HEK293 (cell line): ENCODE measurements around the gene CMTM8.

ENCODE experiments used
- CTCF ChIA-PET: fragments of 350-600 bp; formaldehyde crosslinking; extraction: SDS; loops from one replicate; lab custom pipeline; 2021; ENCODE audit warnings: antibody characterized with exemption; lab: Yijun Ruan, JAX
- POLR2A ChIA-PET: fragments of 300-600 bp; formaldehyde crosslinking; extraction: SDS; loops from one replicate; lab custom pipeline; 2020; ENCODE audit warnings: antibody characterized with exemption, inconsistent platforms; lab: Yijun Ruan, JAX
- H3K27ac ChIP-seq: fragments of 200-500 bp; sonication (Bioruptor generic); 2 replicates; pipeline ENCODE4 v1.5.1; 2014; ENCODE audit warnings: low read depth, low read length, control low read depth, inconsistent platforms; ENCODE audit errors: extremely low read depth
- H3K36me3 ChIP-seq, 2 experiments: fragments of 200-500 bp in 1 of 2; sonication (Bioruptor generic) in 1 of 2; 1 replicate in 1 of 2; 2 replicates in 1 of 2; pipeline ENCODE4 v1.5.1; 2014 to 2017; ENCODE audit warnings: inconsistent platforms in 2 of 2, low read length in 2 of 2; ENCODE audit not compliant: control insufficient read depth in 2 of 2, insufficient read depth in 1 of 2
- H3K4me1 ChIP-seq: fragments of 200-500 bp; sonication (Bioruptor generic); 2 replicates; pipeline ENCODE4 v1.5.1; 2014; ENCODE audit warnings: mild to moderate bottlenecking, low read length, inconsistent platforms; ENCODE audit not compliant: control insufficient read depth, insufficient read depth
- H3K4me3 ChIP-seq: 2 replicates; pipeline ENCODE4 v1.5.1; 2011; ENCODE audit warnings: low read depth, mild to moderate bottlenecking, control low read depth, low read length, moderate library complexity
- H3K9me3 ChIP-seq: fragments of 200-500 bp; sonication (Bioruptor generic); 2 replicates; pipeline ENCODE4 v1.5.1; 2014; ENCODE audit warnings: low read depth, low read length, inconsistent platforms; ENCODE audit not compliant: control insufficient read depth, insufficient read depth
- AEBP2 ChIP-seq: fragments of 450-650 bp; formaldehyde crosslinking; IDR thresholded peaks from 2 replicates; pipeline ENCODE4 v1.5.1; 2016; ENCODE audit warnings: missing biosample characterization, missing genetic modification characterization, borderline replicate concordance
- GLIS2 ChIP-seq: fragments of 450-650 bp; formaldehyde crosslinking; IDR thresholded peaks from 2 replicates; pipeline ENCODE4 v1.5.1; 2016; ENCODE audit warnings: missing biosample characterization, missing genetic modification characterization
- INSM2 ChIP-seq: fragments of 450-650 bp; formaldehyde crosslinking; IDR thresholded peaks from 2 replicates; pipeline ENCODE4 v1.5.1; 2016; ENCODE audit warnings: missing biosample characterization, missing genetic modification characterization
- MYNN ChIP-seq: fragments of 450-650 bp; formaldehyde crosslinking; IDR thresholded peaks from 2 replicates; pipeline ENCODE4 v1.5.1; 2016; ENCODE audit warnings: missing biosample characterization, missing genetic modification characterization, borderline replicate concordance
- MZF1 ChIP-seq: fragments of 450-650 bp; formaldehyde crosslinking; IDR thresholded peaks from 2 replicates; pipeline ENCODE4 v1.5.1; 2017; ENCODE audit warnings: missing biosample characterization, missing genetic modification characterization, borderline replicate concordance
- OSR2 ChIP-seq: fragments of 450-650 bp; formaldehyde crosslinking; IDR thresholded peaks from 2 replicates; pipeline ENCODE4 v1.5.1; 2016; ENCODE audit warnings: missing biosample characterization, missing genetic modification characterization
- OVOL3 ChIP-seq: fragments of 450-650 bp; formaldehyde crosslinking; IDR thresholded peaks from 2 replicates; pipeline ENCODE4 v1.5.1; 2016; ENCODE audit warnings: missing biosample characterization, missing genetic modification characterization
- REPIN1 ChIP-seq: fragments of 450-650 bp; formaldehyde crosslinking; IDR thresholded peaks from 2 replicates; pipeline ENCODE4 v1.5.1; 2017; ENCODE audit warnings: missing biosample characterization, missing genetic modification characterization, low read depth
- SETDB1 ChIP-seq: IDR thresholded peaks from one replicate; pipeline ENCODE4 v1.6.1; 2017; ENCODE audit warnings: mild to moderate bottlenecking, low read length, moderate library complexity, mixed read lengths; ENCODE audit not compliant: insufficient read length
- TSHZ1 ChIP-seq: fragments of 450-650 bp; formaldehyde crosslinking; IDR thresholded peaks from 2 replicates; pipeline ENCODE4 v1.5.1; 2016; ENCODE audit warnings: missing biosample characterization, missing genetic modification characterization, borderline replicate concordance
- WT1 ChIP-seq: fragments of 450-650 bp; formaldehyde crosslinking; IDR thresholded peaks from 2 replicates; pipeline ENCODE4 v1.5.1; 2016; ENCODE audit warnings: missing biosample characterization, missing genetic modification characterization
- ZBTB49 ChIP-seq: fragments of 450-650 bp; formaldehyde crosslinking; IDR thresholded peaks from 2 replicates; pipeline ENCODE4 v1.5.1; 2016; ENCODE audit warnings: missing biosample characterization, missing genetic modification characterization, low read depth
- ZNF112 ChIP-seq: fragments of 450-650 bp; formaldehyde crosslinking; IDR thresholded peaks from 2 replicates; pipeline ENCODE4 v1.5.0; 2017; ENCODE audit warnings: missing biosample characterization, missing genetic modification characterization
- ZNF121 ChIP-seq: fragments of 450-650 bp; formaldehyde crosslinking; IDR thresholded peaks from 2 replicates; pipeline ENCODE4 v1.5.1; 2016; ENCODE audit warnings: missing biosample characterization, missing genetic modification characterization
- ZNF175 ChIP-seq: fragments of 450-650 bp; formaldehyde crosslinking; IDR thresholded peaks from 2 replicates; pipeline ENCODE4 v1.5.1; 2016; ENCODE audit warnings: missing biosample characterization, missing genetic modification characterization
- ZNF223 ChIP-seq: fragments of 450-650 bp; formaldehyde crosslinking; IDR thresholded peaks from 2 replicates; pipeline ENCODE4 v1.5.1; 2016; ENCODE audit warnings: missing biosample characterization, missing genetic modification characterization
- ZNF280C ChIP-seq: fragments of 450-650 bp; formaldehyde crosslinking; IDR thresholded peaks from 2 replicates; pipeline ENCODE4 v1.5.1; 2016; ENCODE audit warnings: missing biosample characterization, missing genetic modification characterization
- ZNF341 ChIP-seq: fragments of 450-650 bp; formaldehyde crosslinking; IDR thresholded peaks from 2 replicates; pipeline ENCODE4; 2016; ENCODE audit warnings: low read depth, missing biosample characterization, missing genetic modification characterization
- ZNF426 ChIP-seq: fragments of 450-650 bp; formaldehyde crosslinking; IDR thresholded peaks from 2 replicates; pipeline ENCODE4 v1.5.1; 2017; ENCODE audit warnings: missing biosample characterization, missing genetic modification characterization, mild to moderate bottlenecking, inconsistent platforms, moderate library complexity
- ZNF560 ChIP-seq: fragments of 450-650 bp; formaldehyde crosslinking; IDR thresholded peaks from 2 replicates; pipeline ENCODE4 v1.5.1; 2017; ENCODE audit warnings: missing biosample characterization, missing genetic modification characterization, borderline replicate concordance
- ZNF621 ChIP-seq: fragments of 450-650 bp; formaldehyde crosslinking; IDR thresholded peaks from 2 replicates; pipeline ENCODE4 v1.5.1; 2017; ENCODE audit warnings: missing biosample characterization, missing genetic modification characterization
- ZNF664 ChIP-seq: fragments of 450-650 bp; formaldehyde crosslinking; IDR thresholded peaks from 2 replicates; pipeline ENCODE4 v1.5.1; 2016; ENCODE audit warnings: missing biosample characterization, missing genetic modification characterization
- ZSCAN18 ChIP-seq: fragments of 450-650 bp; formaldehyde crosslinking; IDR thresholded peaks from 2 replicates; pipeline ENCODE4 v1.5.1; 2016; ENCODE audit warnings: missing biosample characterization, missing genetic modification characterization

CMTM8 gene

GRCh38 chr3:32254268-32254667 is 15.8 kb downstream of the CMTM8 start:
- H3K27ac ChIP-seq, result no peak overlapping the region
- CTCF ChIA-PET, result interaction anchor here (0.6 to 2.0 kb wide), 3 partner anchors 42 to 144 kb away, joined by 3 to 6 read pairs (median 3); no protein-coding TSS in a partner anchor
- H3K4me3 ChIP-seq, result no peak overlapping the region
- H3K36me3 ChIP-seq, result no peaks in the 10 kb centered on the region
- no peaks in the 10 kb centered on the region for H3K4me1 ChIP-seq
- no peaks in the 10 kb centered on the region for H3K9me3 ChIP-seq
- no peak for TF ChIP-seq GLIS2 (tag by site-specific recombination)
- TF ChIP-seq OVOL3 (tag by site-specific recombination), result no peak
- no peak for TF ChIP-seq ZNF621 (tag by site-specific recombination)
- TF ChIP-seq SETDB1, result peak; percentile 21
- no peak for TF ChIP-seq ZNF223 (tag by site-specific recombination)
- no peak for TF ChIP-seq MZF1 (tag by site-specific recombination)
- POLR2A ChIA-PET, result no interaction called here

GRCh38 chr3:32255345-32255744 is 16.9 kb downstream of the CMTM8 start:
- Histone ChIP-seq H3K4me3 (no peak overlapping the region), H3K27ac (no peak overlapping the region), H3K36me3 (no peaks in the 10 kb centered on the region), H3K9me3 (no peaks in the 10 kb centered on the region), H3K4me1 (no peaks in the 10 kb centered on the region)
- TF ChIP-seq INSM2 (tag by site-specific recombination), result no peak
- TF ChIP-seq TSHZ1, result no peak
- TF ChIP-seq ZNF426 (tag by site-specific recombination), result no peak
- TF ChIP-seq ZNF112 (tag by site-specific recombination), result no peak
- no peak for TF ChIP-seq MYNN (tag by site-specific recombination)
- no peak for TF ChIP-seq ZSCAN18 (tag by site-specific recombination)
- no peak for TF ChIP-seq ZNF280C
- no peak for TF ChIP-seq AEBP2 (tag by site-specific recombination)
- no peak for TF ChIP-seq REPIN1 (tag by site-specific recombination)
- no peak for TF ChIP-seq ZNF664 (tag by site-specific recombination)
- TF ChIP-seq ZNF175 (tag by site-specific recombination), result no peak
- TF ChIP-seq ZNF121 (tag by site-specific recombination), result no peak
- TF ChIP-seq ZNF341 (tag by site-specific recombination), result no peak
- no peak for TF ChIP-seq ZNF560 (tag by site-specific recombination)
- no peak for TF ChIP-seq OSR2
- no peak for TF ChIP-seq WT1 (tag by site-specific recombination)
- no peak for TF ChIP-seq ZBTB49 (tag by site-specific recombination)
- ChIA-PET CTCF (interaction anchor here (2.0 kb wide), 1 partner anchor 79 kb away, joined by 6 read pairs; no protein-coding TSS in a partner anchor), POLR2A (no interaction called here)
